ENCODE measurements around the gene ATP8A1.

GRCh38 chr4:42578187-42578586, 78.7 kb downstream of the ATP8A1 start:
- no peak for TF ChIP-seq CTCF (IDR thresholded peaks at IDR 0.05)
- no peak for TF ChIP-seq POLR2AphosphoS5 (IDR thresholded peaks at IDR 0.05)

Measured in esophagus muscularis mucosa (tissue), 3 donors.